ENCODE data around the gene SNX2. TPM values are rescaled to one million over a fixed set of nuclear protein-coding genes. Genes with fewer than 3 reads are reported as not detected.

SNX2 gene
- total RNA-seq, 4 donors from 2014 or later: 35.5 to 44.8 (median 41.6) TPM

- 63 to 73% methylated on average over 8 of the region's 8 CpGs for WGBS, 2 donors
- intact Hi-C loops (cut with DNase I; ENCODE audit: low total_unique reads): no loop called here
- no peak overlapping the region for H3K4me3 ChIP-seq (ENCODE audit: low read depth, poor library complexity, severe bottlenecking)
- no peak for DNase-seq (ENCODE audit: low spot score in 2 of 2)
- TF ChIP-seq CTCF (IDR thresholded peaks at IDR 0.05): no peak
- TF ChIP-seq POLR2A (IDR thresholded peaks at IDR 0.05): no peak
Observed at GRCh38 chr5:122871661-122872060, 96.8 kb downstream of the SNX2 start.

- intact Hi-C loops (cut with DNase I; ENCODE audit: low total_unique reads): no loop called here
- TF ChIP-seq CTCF (IDR thresholded peaks at IDR 0.05): no peak
- no peak for TF ChIP-seq POLR2A (IDR thresholded peaks at IDR 0.05)
- WGBS, 2 donors: 65 to 72% methylated on average over 4 of the region's 4 CpGs
- H3K4me3 ChIP-seq (ENCODE audit: low read depth, poor library complexity, severe bottlenecking): no peak overlapping the region
- DNase-seq (ENCODE audit: low spot score in 2 of 2): no peak
Observed at GRCh38 chr5:122874179-122874875, 99.4 kb downstream of the SNX2 start.

DNA sequence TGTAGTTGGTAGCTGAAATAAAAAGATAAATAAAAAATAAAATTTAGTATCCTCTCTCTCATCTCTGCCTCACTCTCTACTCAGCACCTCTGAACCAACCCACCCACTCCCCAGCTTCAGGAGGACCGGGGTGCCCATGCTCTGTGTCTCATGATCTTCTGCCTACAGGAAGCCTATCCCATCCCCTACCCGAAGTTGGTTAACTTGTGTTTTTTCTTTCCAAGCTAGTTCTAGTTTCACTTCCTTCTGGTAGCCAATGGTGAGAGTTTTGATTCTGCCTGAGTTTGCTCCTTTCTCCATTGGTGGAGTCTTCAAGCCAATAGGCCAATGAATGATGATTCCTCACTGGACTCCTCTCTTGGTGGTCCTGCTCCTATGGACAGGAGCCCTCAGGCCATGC, 102.6 kb downstream of the SNX2 start:
- intact Hi-C loops (cut with DNase I; ENCODE audit: low total_unique reads): no loop called here
- H3K4me3 ChIP-seq (ENCODE audit: low read depth, poor library complexity, severe bottlenecking): no peak overlapping the region
- 77 to 83% methylated on average over 2 of the region's 2 CpGs for WGBS, 2 donors
- DNase-seq (ENCODE audit: low spot score in 2 of 2): no peak
- TF ChIP-seq POLR2A (IDR thresholded peaks at IDR 0.05): no peak
- no peak for TF ChIP-seq CTCF (IDR thresholded peaks at IDR 0.05)

DNA sequence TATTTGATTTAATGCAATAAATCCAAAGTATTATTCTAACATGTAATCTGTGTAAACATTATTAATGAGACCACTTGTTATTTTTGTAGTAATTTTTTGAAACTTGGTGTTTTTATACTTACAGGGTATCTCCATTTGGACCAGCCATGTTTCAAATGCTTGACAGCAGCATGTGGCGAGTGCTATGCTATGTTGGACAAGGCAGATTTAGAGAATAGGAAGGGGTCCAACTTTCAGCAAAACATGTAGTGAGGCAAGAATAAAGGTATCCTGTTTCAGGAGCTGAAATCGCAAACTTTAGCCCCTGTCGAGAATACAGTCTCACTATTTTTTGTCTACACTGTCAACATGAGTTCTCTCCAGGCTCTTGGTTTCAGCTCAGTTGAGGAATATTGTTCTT, 104.2 kb downstream of the SNX2 start:
- 96 to 98% methylated on average over 3 of the region's 3 CpGs for WGBS, 2 donors
- intact Hi-C loops (cut with DNase I; ENCODE audit: low total_unique reads): no loop called here
- H3K4me3 ChIP-seq (ENCODE audit: low read depth, poor library complexity, severe bottlenecking): no peak overlapping the region
- TF ChIP-seq POLR2A (IDR thresholded peaks at IDR 0.05) (no peak), CTCF (IDR thresholded peaks at IDR 0.05) (no peak)
- no peak for DNase-seq (ENCODE audit: low spot score in 2 of 2)

Other genes with a start within 250 kb of the SNX2 start
- gene SNX24, start 70.5 kb downstream of the SNX2 start, total RNA-seq: 10 to 100 TPM; 20.1 to 28.1 (median 20.9) TPM